Gastroesophageal sphincter (tissue), 4 donors: Measurements from ENCODE around the gene CYFIP2. TPM values are rescaled to one million over a fixed set of nuclear protein-coding genes. Genes with fewer than 3 reads are reported as not detected.

Experiments used
- ATAC-seq: fragments of 150-250 bp; one replicate; pipeline ENCODE4 v1.9.1; 2016; ENCODE audit warnings: mild to moderate bottlenecking, moderate library complexity
- H3K27ac ChIP-seq, 4 donors: fragments of 200-600 bp; sonication (generic) in 3 of 4; 1 replicate in 3 of 4; 2 replicates in 1 of 4; pipeline ENCODE4 v1.5.1; 2016 to 2019
- H3K27me3 ChIP-seq: fragments of 200-600 bp; sonication (generic); one replicate; pipeline ENCODE4 v1.5.1; 2019
- H3K36me3 ChIP-seq, 2 donors: fragments of 200-600 bp; sonication (generic); one replicate each; pipeline ENCODE4 v1.5.1; 2019; ENCODE audit warnings: control low read depth in 1 of 2
- H3K4me1 ChIP-seq, 3 donors: fragments of 200-600 bp; sonication (generic); 1 replicate in 2 of 3; 2 replicates in 1 of 3; pipeline ENCODE4 v1.5.1; 2016 to 2019; ENCODE audit warnings: control low read depth in 2 of 3
- H3K4me3 ChIP-seq, 2 donors: fragments of 200-600 bp; sonication (generic); one replicate each; pipeline ENCODE4 v1.5.1; 2019; ENCODE audit warnings: mild to moderate bottlenecking in 1 of 2, moderate library complexity in 1 of 2
- H3K9me3 ChIP-seq, 3 donors: fragments of 200-600 bp; sonication (generic); one replicate each; pipeline ENCODE4 v1.5.1; 2017 to 2019; ENCODE audit warnings: control low read depth in 2 of 3
- EP300 ChIP-seq: sonication (generic); formaldehyde crosslinking; IDR thresholded peaks from one replicate; pipeline ENCODE4 v1.6.1; 2017; ENCODE audit warnings: antibody characterized with exemption, mild to moderate bottlenecking
- POLR2A ChIP-seq, 2 donors: fragments of 450-650 bp; IDR thresholded peaks; one replicate each; pipeline ENCODE4 v1.6.1; 2017; ENCODE audit warnings: antibody characterized with exemption in 2 of 2, mild to moderate bottlenecking in 2 of 2, moderate library complexity in 1 of 2
- POLR2AphosphoS5 ChIP-seq: sonication (generic); formaldehyde crosslinking; IDR thresholded peaks from one replicate; pipeline ENCODE4 v1.6.1; 2017; ENCODE audit warnings: antibody characterized with exemption
- WGBS, 2 donors: methylation state at CpG; one replicate each; pipeline ENCODE4 v1.1.5; 2018; ENCODE audit warnings: low coverage in 1 of 2; 5-methylcytosine and 5-hydroxymethylcytosine counted together
- total RNA-seq, 4 donors: library from RNA; depleted of rRNA; stranded (reverse); fragments of >200 nt; gene quantifications; one replicate each; pipeline ENCODE4 v1.1.0, GENCODE V29; 2016
- TF ChIP-seq, protein P1 (sequence below), 4 experiments: fragments of 200-600 bp in 2 of 4; fragments of 450-650 bp in 2 of 4; sonication (generic) in 1 of 4; IDR thresholded peaks; one replicate each; pipeline ENCODE4 v1.5.1; 2017 to 2019; ENCODE audit warnings: antibody characterized with exemption in 4 of 4, mild to moderate bottlenecking in 2 of 4, moderate library complexity in 2 of 4

Gene CYFIP2
- total RNA-seq, 4 donors from 2014 or later, result 13.7 to 50.6 (median 23.1) TPM

GRCh38 chr5:157324237-157324636 lies 58.3 kb downstream of the CYFIP2 start:
- TF ChIP-seq, protein P1, sequence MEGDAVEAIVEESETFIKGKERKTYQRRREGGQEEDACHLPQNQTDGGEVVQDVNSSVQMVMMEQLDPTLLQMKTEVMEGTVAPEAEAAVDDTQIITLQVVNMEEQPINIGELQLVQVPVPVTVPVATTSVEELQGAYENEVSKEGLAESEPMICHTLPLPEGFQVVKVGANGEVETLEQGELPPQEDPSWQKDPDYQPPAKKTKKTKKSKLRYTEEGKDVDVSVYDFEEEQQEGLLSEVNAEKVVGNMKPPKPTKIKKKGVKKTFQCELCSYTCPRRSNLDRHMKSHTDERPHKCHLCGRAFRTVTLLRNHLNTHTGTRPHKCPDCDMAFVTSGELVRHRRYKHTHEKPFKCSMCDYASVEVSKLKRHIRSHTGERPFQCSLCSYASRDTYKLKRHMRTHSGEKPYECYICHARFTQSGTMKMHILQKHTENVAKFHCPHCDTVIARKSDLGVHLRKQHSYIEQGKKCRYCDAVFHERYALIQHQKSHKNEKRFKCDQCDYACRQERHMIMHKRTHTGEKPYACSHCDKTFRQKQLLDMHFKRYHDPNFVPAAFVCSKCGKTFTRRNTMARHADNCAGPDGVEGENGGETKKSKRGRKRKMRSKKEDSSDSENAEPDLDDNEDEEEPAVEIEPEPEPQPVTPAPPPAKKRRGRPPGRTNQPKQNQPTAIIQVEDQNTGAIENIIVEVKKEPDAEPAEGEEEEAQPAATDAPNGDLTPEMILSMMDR (IDR thresholded peaks at IDR 0.05), result peak in 2 of 4 experiments; percentile 6 to 27
- TF ChIP-seq POLR2AphosphoS5, result no peak
- H3K27me3 ChIP-seq, result no peaks in the 10 kb centered on the region
- H3K36me3 ChIP-seq, result peaks cover 0 to 49% of the 10 kb centered on the region in 2 donors
- H3K4me3 ChIP-seq, result no peak overlapping the region
- no peak overlapping the region for H3K27ac ChIP-seq
- no peak for ATAC-seq
- H3K9me3 ChIP-seq, result no peaks in the 10 kb centered on the region
- 92 to 94% methylated on average over 7 of the region's 7 CpGs for WGBS, 2 donors
- peaks cover 0 to 10% (median 0%) of the 10 kb centered on the region in 3 donors for H3K4me1 ChIP-seq

- Histone ChIP-seq H3K4me1 (peaks cover 0 to 10% (median 0%) of the 10 kb centered on the region in 3 donors), H3K27ac (no peak overlapping the region), H3K9me3 (no peaks in the 10 kb centered on the region), H3K36me3 (peaks cover 0 to 41% of the 10 kb centered on the region in 2 donors), H3K27me3 (no peaks in the 10 kb centered on the region), H3K4me3 (no peak overlapping the region)
- TF ChIP-seq POLR2A (IDR thresholded peaks at IDR 0.05) (no peak), EP300 (no peak), POLR2AphosphoS5 (no peak)
- TF ChIP-seq, protein P1 (IDR thresholded peaks at IDR 0.05), result no peak
- ATAC-seq, result no peak
- WGBS, 2 donors, result 76% methylated on average over 3 of the region's 7 CpGs; no CpG with 5 or more reads in 1 of the 2 donors
Measured at GRCh38 chr5:157326440-157327005, 60.6 kb downstream of the CYFIP2 start.

GRCh38 chr5:157327771-157328170 lies 61.8 kb downstream of the CYFIP2 start:
- H3K27ac ChIP-seq, result no peak overlapping the region
- peaks cover 0 to 10% (median 0%) of the 10 kb centered on the region in 3 donors for H3K4me1 ChIP-seq
- TF ChIP-seq POLR2AphosphoS5 (no peak), POLR2A (IDR thresholded peaks at IDR 0.05) (no peak), EP300 (no peak)
- H3K9me3 ChIP-seq, result no peaks in the 10 kb centered on the region
- H3K27me3 ChIP-seq, result no peaks in the 10 kb centered on the region
- WGBS, 2 donors, result 100% methylated on average over 1 of the region's 3 CpGs; no CpG with 5 or more reads in 1 of the 2 donors
- H3K4me3 ChIP-seq, result no peak overlapping the region
- no peak for ATAC-seq
- peaks cover 0 to 49% of the 10 kb centered on the region in 2 donors for H3K36me3 ChIP-seq

- ATAC-seq, result peak; percentile 90
- Histone ChIP-seq H3K9me3 (no peaks in the 10 kb centered on the region), H3K4me3 (peak overlapping the region in 1 of 2 donors; percentile 4), H3K27ac (no peak overlapping the region), H3K36me3 (peaks cover 0 to 55% of the 10 kb centered on the region in 2 donors), H3K4me1 (peaks cover 0 to 10% (median 0%) of the 10 kb centered on the region in 3 donors), H3K27me3 (no peaks in the 10 kb centered on the region)
- no peak for TF ChIP-seq EP300
- TF ChIP-seq, protein P1 (IDR thresholded peaks at IDR 0.05), result peak; percentile 70 to 92 (median 88)
- no peak for TF ChIP-seq POLR2A (IDR thresholded peaks at IDR 0.05)
- TF ChIP-seq POLR2AphosphoS5, result no peak
- WGBS, 2 donors, result 19 to 20% methylated on average over 11 to 12 of the region's 12 CpGs
Measured at GRCh38 chr5:157328277-157328912, 62.5 kb downstream of the CYFIP2 start.

- Histone ChIP-seq H3K27ac (no peak overlapping the region), H3K36me3 (peaks cover 0 to 31% of the 10 kb centered on the region in 2 donors), H3K4me1 (peaks cover 0 to 13% (median 0%) of the 10 kb centered on the region in 3 donors), H3K27me3 (no peaks in the 10 kb centered on the region), H3K9me3 (no peaks in the 10 kb centered on the region), H3K4me3 (no peak overlapping the region)
- WGBS, 2 donors, result 86 to 87% methylated on average over 3 of the region's 3 CpGs
- ATAC-seq, result no peak
- no peak for TF ChIP-seq POLR2A (IDR thresholded peaks at IDR 0.05)
- TF ChIP-seq, protein P1 (IDR thresholded peaks at IDR 0.05), result no peak
- no peak for TF ChIP-seq POLR2AphosphoS5
- no peak for TF ChIP-seq EP300
Measured at GRCh38 chr5:157331807-157332206, 65.9 kb downstream of the CYFIP2 start.
